ENCODE data around the gene KXD1.
A peak's percentile ranks its signal among the peaks of the same experiment; 100 is the strongest.
"Not testable (repeated sequence)": the region's sequence is repeated elsewhere in the genome, so short reads cannot be mapped to it uniquely, and the experiment has no call there.

KXD1 gene

GRCh38 chr19:18537431-18537830, 20.2 kb upstream of the KXD1 start:
- no peak for FAIRE-seq

GRCh38 chr19:18538115-18538514, 19.6 kb upstream of the KXD1 start:
- no peak for FAIRE-seq

- FAIRE-seq, result no peak
These were observed 18.3 kb upstream of the KXD1 start for GRCh38 chr19:18539372-18539771.

GRCh38 chr19:18540200-18540599, 17.5 kb upstream of the KXD1 start:
- not testable (repeated sequence) for FAIRE-seq

- no peak for FAIRE-seq
These were observed 16.2 kb upstream of the KXD1 start for GRCh38 chr19:18541258-18541991.

- FAIRE-seq, result no peak
These were observed 15.4 kb upstream of the KXD1 start for GRCh38 chr19:18541992-18542940.

GRCh38 chr19:18542941-18543813, 14.5 kb upstream of the KXD1 start, which contains the start of gene FKBP8:
FKBP8 (minus strand) TSS chr19:18543573; CDS start chr19:18541970, 1,603 bp downstream.
- no peak for FAIRE-seq

GRCh38 chr19:18543814-18544475, 13.7 kb upstream of the KXD1 start:
- no peak for FAIRE-seq

GRCh38 chr19:18551631-18552030, 6.0 kb upstream of the KXD1 start:
- FAIRE-seq, result no peak

- FAIRE-seq, result no peak
These were observed 509 bp downstream of the KXD1 start for GRCh38 chr19:18558202-18558555.

- no peak for FAIRE-seq
These were observed 934 bp downstream of the KXD1 start for GRCh38 chr19:18558604-18559003.

GRCh38 chr19:18559685-18560084, 2.0 kb downstream of the KXD1 start:
- no peak for FAIRE-seq

- no peak for FAIRE-seq
These were observed 4.4 kb downstream of the KXD1 start for GRCh38 chr19:18562086-18562485.

GRCh38 chr19:18566953-18567352, 9.3 kb downstream of the KXD1 start:
- no peak for FAIRE-seq

GRCh38 chr19:18568367-18568766, 10.7 kb downstream of the KXD1 start:
- FAIRE-seq, result no peak

GRCh38 chr19:18571564-18572344, 14.1 kb downstream of the KXD1 start, which contains the start of gene UBA52:
UBA52 (plus strand) TSS chr19:18571857; CDS start chr19:18573301, 1,444 bp downstream.
- peak; percentile 77 for FAIRE-seq

GRCh38 chr19:18574691-18575291, 17.1 kb downstream of the KXD1 start:
- no peak for FAIRE-seq

GRCh38 chr19:18576383-18576782, 18.7 kb downstream of the KXD1 start:
- no peak for FAIRE-seq

GRCh38 chr19:18577365-18577914, 19.8 kb downstream of the KXD1 start:
- no peak for FAIRE-seq

GRCh38 chr19:18580311-18580710, 22.6 kb downstream of the KXD1 start:
- FAIRE-seq, result no peak

GRCh38 chr19:18586306-18586705, 28.6 kb downstream of the KXD1 start:
- no peak for FAIRE-seq

All from TTC549 (cell line).